ENCODE data around the gene PTPRN2. TPM values are rescaled to one million over a fixed set of nuclear protein-coding genes. Genes with fewer than 3 reads are reported as not detected.

Gene PTPRN2
- total and polyA plus RNA-seq, 2 of the 8 experiments (the other 6 are each of a cell fraction or from before 2014, with no cell fraction given), result 2.6 to 4.5 TPM

DNA sequence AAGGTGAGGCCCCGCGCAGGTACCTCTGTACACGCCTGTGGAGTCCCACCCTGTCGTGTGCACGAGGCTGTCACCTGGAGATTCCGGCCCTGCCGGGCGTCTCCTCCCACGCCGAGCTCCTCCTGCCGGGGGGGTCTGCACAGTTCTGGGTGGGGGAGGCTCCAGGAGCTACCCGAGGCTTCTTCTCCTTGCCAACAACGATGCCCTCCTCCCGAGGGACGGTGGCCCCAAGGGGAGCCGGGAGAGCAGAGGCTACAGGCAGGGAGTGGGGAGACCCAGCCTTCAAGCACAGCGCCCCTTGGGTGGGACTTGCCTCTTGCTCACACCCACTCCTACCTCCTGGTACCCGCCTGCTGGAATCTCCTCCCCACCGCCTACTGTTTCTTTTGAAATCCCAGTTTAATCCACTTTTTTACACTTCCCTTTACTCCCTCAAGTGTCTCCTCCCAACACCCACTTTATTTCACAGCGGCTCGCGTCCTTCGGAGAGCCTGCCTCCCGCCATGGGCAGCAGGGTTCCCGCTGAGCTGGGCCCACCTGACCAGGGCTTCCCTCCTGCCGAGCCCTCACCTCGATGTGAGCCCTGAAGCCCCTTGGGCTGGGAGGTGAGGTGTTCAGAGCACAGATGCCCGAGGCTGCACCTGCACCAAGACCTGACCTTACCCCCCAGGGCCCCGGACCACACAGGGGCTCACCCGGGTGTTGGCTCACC is 912.8 kb downstream of the PTPRN2 start (continued):
- no peak for TF ChIP-seq TCF12 (IDR thresholded peaks at IDR 0.05; ENCODE audit: low read depth, low read length)
- TF ChIP-seq EZH2 (IDR thresholded peaks at IDR 0.05; ENCODE audit: low read depth, low read length, severe bottlenecking), result no peak
- TF ChIP-seq, protein P1, sequence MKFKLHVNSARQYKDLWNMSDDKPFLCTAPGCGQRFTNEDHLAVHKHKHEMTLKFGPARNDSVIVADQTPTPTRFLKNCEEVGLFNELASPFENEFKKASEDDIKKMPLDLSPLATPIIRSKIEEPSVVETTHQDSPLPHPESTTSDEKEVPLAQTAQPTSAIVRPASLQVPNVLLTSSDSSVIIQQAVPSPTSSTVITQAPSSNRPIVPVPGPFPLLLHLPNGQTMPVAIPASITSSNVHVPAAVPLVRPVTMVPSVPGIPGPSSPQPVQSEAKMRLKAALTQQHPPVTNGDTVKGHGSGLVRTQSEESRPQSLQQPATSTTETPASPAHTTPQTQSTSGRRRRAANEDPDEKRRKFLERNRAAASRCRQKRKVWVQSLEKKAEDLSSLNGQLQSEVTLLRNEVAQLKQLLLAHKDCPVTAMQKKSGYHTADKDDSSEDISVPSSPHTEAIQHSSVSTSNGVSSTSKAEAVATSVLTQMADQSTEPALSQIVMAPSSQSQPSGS (IDR thresholded peaks at IDR 0.05; ENCODE audit: low read length), result no peak

Data from H1 (cell line).